HG03175 (cell line): ENCODE data around the gene RPL27A.

Experiments used
- ATAC-seq: cut with Tn5 transposase; IDR thresholded peaks from one replicate; pipeline ENCODE4 v1.9.1; 2021; ENCODE audit warnings: mild to moderate bottlenecking, moderate library complexity; ENCODE audit not compliant: unreplicated experiment

The RPL27A gene

GRCh38 chr11:8672346-8672745 lies 10.2 kb upstream of the RPL27A start:
- no peak for ATAC-seq

GRCh38 chr11:8674859-8675258 lies 7.7 kb upstream of the RPL27A start:
- ATAC-seq, result no peak

GRCh38 chr11:8676458-8676857 lies 6.1 kb upstream of the RPL27A start:
- no peak for ATAC-seq

GRCh38 chr11:8679006-8679405 lies 3.6 kb upstream of the RPL27A start:
- no peak for ATAC-seq

- ATAC-seq, result no peak
Observed at GRCh38 chr11:8681837-8682302, 722 bp upstream of the RPL27A start.

- ATAC-seq, result no peak
Observed at GRCh38 chr11:8683115-8683807, 669 bp downstream of the RPL27A start.

- ATAC-seq, result no peak
Observed at GRCh38 chr11:8684600-8685290, 2.2 kb downstream of the RPL27A start.

- no peak for ATAC-seq
Observed at GRCh38 chr11:8685306-8685705, 2.7 kb downstream of the RPL27A start.

- no peak for ATAC-seq
Observed at GRCh38 chr11:8685820-8686219, 3.2 kb downstream of the RPL27A start.

GRCh38 chr11:8686325-8686724 lies 3.7 kb downstream of the RPL27A start:
- no peak for ATAC-seq

- ATAC-seq, result peak; percentile 97
Observed at GRCh38 chr11:8688414-8689362, 6.1 kb downstream of the RPL27A start.

- ATAC-seq, result no peak
Observed at GRCh38 chr11:8689726-8690255, 7.2 kb downstream of the RPL27A start.

- ATAC-seq, result no peak
Observed at GRCh38 chr11:8690374-8691342, 8.1 kb downstream of the RPL27A start.

GRCh38 chr11:8691601-8692000 lies 9.0 kb downstream of the RPL27A start:
- ATAC-seq, result no peak

GRCh38 chr11:8692417-8692816 lies 9.8 kb downstream of the RPL27A start:
- no peak for ATAC-seq

- no peak for ATAC-seq
Observed at GRCh38 chr11:8693010-8693551, 10.5 kb downstream of the RPL27A start.

GRCh38 chr11:8693555-8693954 lies 11.0 kb downstream of the RPL27A start:
- no peak for ATAC-seq

- ATAC-seq, result no peak
Observed at GRCh38 chr11:8694137-8694536, 11.5 kb downstream of the RPL27A start.

GRCh38 chr11:8697054-8697453 lies 14.5 kb downstream of the RPL27A start:
- ATAC-seq, result no peak

- no peak for ATAC-seq
Observed at GRCh38 chr11:8698379-8698851, 15.8 kb downstream of the RPL27A start.
